ENCODE results near the gene UMODL1.
A peak's percentile ranks its signal among the peaks of the same experiment; 100 is the strongest.

Gene UMODL1

DNA sequence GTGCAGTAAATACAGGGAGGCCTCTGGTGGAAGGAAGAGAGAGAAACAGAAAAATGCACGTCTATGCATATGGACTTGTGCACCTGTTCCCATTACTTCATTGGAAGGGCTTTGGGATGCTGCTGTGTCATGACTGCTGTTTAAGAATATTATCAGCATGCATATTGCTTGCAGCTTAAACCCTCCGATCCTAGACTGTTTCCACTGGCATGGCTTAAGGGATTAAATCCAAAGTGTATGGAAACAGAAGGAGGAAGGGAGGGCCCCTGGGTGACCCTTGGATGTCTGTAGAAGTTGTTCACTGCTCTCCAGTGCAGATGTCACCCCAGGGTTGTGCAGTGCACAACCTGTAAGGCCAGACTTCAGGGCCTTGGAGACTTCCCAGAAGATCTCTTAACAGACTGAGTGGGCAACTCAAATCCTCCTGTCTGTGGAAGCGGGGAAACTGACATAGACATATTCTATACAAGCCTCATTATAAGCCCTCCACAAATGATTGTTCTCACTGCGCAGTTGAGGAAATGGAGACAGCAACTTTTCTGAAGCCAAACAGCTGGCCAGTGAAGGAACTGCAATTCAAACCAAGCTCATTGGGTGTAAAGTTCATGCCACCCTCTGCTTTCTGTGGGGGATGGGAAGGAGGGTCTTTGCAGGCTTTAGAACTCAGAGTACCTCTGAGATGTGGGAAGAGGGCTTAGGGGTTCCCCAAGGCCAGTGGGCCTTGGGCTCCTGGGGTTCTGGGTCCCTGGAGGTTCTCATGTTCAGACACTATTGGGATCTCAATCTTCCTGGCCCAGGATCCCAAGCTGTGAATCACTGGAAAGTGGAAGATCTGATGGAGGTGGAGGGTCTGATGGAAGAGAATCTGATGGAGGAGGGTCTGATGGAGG is 73.8 kb downstream of the UMODL1 start:
- no peak for DNase-seq (ENCODE audit: extremely low read depth, low read depth)
- TF ChIP-seq, protein P1, sequence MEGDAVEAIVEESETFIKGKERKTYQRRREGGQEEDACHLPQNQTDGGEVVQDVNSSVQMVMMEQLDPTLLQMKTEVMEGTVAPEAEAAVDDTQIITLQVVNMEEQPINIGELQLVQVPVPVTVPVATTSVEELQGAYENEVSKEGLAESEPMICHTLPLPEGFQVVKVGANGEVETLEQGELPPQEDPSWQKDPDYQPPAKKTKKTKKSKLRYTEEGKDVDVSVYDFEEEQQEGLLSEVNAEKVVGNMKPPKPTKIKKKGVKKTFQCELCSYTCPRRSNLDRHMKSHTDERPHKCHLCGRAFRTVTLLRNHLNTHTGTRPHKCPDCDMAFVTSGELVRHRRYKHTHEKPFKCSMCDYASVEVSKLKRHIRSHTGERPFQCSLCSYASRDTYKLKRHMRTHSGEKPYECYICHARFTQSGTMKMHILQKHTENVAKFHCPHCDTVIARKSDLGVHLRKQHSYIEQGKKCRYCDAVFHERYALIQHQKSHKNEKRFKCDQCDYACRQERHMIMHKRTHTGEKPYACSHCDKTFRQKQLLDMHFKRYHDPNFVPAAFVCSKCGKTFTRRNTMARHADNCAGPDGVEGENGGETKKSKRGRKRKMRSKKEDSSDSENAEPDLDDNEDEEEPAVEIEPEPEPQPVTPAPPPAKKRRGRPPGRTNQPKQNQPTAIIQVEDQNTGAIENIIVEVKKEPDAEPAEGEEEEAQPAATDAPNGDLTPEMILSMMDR (IDR thresholded peaks at IDR 0.05; ENCODE audit: low read depth, low read length): no peak

DNA sequence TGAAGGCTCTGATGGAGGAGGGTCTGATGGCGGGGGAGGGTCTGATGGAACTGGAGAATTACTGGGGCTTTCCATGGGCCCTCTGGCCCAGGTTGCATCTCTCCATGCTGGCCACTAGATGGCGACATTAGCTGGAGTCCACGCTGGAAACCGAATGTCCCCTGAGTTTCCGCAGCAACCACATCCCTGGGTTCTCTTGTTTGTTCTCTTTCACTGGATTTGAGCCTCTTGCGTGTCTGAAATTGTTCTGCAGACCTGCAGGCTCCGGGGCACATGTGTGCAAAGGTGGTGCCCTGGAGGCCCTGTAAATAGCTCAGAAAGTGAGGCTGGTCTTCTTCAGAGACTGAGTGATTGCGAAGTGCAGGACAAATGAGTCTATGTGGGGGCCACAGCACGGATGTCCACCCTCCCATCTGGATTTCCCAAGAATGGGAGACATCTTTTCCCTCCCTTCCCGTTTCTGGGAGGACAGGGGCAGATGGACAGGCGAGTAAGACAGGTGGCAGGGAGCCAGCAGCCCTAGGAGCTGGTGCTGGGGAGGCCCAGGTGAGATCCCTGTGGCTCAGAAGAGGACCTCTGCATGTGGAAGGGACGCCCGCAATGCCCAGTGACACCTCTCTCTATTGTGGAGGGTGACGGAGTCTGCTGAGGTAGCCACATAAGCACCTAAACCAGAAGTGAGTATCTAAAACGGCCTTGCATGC is 74.6 kb downstream of the UMODL1 start:
- TF ChIP-seq, protein P1 (IDR thresholded peaks at IDR 0.05; ENCODE audit: low read depth, low read length): peak; percentile 93

DNA sequence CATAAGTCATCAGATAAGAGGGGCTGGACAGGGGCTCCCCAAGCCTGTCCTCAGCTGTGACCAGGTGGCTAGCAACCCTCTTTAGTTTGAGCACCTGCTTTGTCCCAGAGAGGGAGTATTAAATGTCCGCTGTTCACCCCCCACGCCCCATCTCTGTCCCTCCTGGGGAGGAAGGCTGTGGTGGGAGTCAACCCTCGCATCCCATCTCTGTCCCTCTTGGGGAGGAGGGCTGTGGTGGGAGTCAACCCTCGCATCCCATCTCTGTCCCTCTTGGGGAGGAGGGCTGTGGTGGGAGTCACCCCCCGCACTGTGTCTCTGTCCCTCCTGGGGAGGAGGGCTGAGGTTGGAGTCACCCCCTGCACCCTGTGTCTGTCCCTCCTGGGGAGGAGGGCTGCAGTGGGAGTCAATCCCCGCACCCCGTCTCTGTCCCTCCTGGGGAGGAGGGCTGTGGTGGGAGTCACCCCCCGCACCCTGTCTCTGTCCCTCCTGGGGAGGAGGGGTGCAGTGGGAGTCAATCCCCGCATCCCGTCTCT is 75.2 kb downstream of the UMODL1 start:
- TF ChIP-seq, protein P1 (IDR thresholded peaks at IDR 0.05; ENCODE audit: low read depth, low read length): no peak
- DNase-seq (ENCODE audit: extremely low read depth, low read depth): no peak

More for the DNA sequence above, 74.6 kb downstream of the UMODL1 start:
- peak; percentile 8 for DNase-seq (ENCODE audit: extremely low read depth, low read depth)

DNA sequence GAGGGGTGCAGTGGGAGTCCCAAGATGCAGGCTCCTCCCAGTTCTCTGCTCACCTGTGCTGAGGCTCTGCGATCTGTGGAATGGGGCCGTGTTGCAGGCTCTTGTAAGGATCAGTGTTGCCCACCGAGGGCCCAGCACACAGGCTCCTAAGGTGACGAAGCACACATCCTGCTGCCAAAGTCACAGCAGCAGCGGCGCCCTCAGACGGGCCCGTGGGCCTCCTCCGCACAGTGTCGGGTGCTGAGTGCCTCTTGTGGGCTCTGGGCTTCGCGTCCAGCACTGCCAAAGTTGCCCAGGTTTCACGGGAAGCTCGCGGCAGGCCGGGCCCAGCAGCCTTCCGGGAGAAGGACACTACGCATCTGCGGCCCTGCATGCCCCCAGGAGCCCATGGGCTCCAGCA is 75.7 kb downstream of the UMODL1 start:
- no peak for DNase-seq (ENCODE audit: extremely low read depth, low read depth)
- TF ChIP-seq, protein P1 (IDR thresholded peaks at IDR 0.05; ENCODE audit: low read depth, low read length): no peak

DNA sequence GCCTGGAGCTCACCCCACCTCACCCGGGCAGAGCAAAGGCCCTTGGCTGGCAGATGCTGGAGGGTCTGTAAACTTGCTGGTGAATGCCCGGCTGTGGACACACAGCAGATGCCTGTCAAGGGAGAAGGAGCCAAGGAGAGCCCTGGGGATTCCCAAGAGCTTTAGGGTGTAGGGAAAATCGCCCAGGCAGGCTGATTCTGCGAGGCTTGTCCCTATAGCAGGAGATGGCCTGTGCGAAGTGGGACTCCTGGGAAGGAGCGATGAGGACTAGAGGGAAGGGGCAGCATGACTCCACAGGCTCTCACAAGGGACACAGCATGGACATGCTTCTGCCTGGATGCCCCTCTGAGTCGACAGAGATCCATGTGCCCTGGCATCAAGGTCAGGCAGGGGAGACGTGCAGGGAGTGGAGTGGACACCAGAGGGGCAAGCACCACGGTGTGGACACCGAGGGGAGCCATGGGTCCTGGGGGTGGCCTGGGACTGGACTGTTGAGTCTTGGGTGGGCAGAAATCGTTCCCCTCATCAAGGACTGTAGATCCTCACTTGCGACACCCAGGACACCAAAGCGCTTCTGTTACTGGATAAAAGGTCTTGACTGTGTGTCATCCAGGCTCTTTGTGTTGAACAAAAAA is 76.4 kb downstream of the UMODL1 start:
- DNase-seq (ENCODE audit: extremely low read depth, low read depth): no peak
- TF ChIP-seq, protein P1 (IDR thresholded peaks at IDR 0.05; ENCODE audit: low read depth, low read length): no peak

DNA sequence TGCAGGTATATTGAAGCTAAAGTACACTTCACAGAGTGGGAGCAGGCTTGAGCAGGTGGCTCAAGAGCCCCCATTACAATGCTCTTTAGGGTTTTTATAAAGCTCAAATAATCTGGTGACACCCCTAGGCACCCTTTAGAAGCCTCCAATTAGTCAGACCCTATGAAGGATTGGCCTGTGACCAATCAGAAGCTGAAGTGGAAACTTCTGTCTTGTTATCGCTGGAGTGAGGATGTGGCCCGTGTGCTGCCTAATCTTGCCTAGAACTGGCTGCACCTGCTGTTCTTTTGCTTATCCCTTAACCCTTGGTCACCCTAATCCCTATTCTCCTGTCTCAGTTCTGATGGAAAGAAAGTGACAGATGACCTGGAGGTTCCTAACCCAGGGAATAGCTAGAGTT is 77.0 kb downstream of the UMODL1 start:
- DNase-seq (ENCODE audit: extremely low read depth, low read depth): no peak
- TF ChIP-seq, protein P1 (IDR thresholded peaks at IDR 0.05; ENCODE audit: low read depth, low read length): no peak

All from AG09319 (cell line).